Hepatocyte (in vitro differentiated cells): ENCODE measurements around the gene PYCR2.

Source experiments
- CTCF ChIP-seq: fragments of 200-600 bp; sonication (generic); IDR thresholded peaks from 2 replicates; pipeline ENCODE4 v1.5.1; 2016; ENCODE audit warnings: antibody characterized with exemption, mild to moderate bottlenecking; ENCODE audit not compliant: poor library complexity
- EZH2phosphoT487 ChIP-seq: fragments of 200-600 bp; sonication (generic); IDR thresholded peaks from one replicate; pipeline ENCODE4 v1.6.1; 2018; ENCODE audit warnings: antibody characterized with exemption, mild to moderate bottlenecking, low read depth, moderate library complexity; ENCODE audit not compliant: unreplicated experiment, severe bottlenecking

- TF ChIP-seq CTCF = no peak
- TF ChIP-seq EZH2phosphoT487 = no peak
Observed at GRCh38 chr1:225890346-225891228, 33.5 kb downstream of the PYCR2 start.
